GM19467 (cell line): ENCODE data around the gene OMP.

Experiments used
- ATAC-seq: cut with Tn5 transposase; IDR thresholded peaks from one replicate; pipeline ENCODE4 v1.9.1; 2021; ENCODE audit warnings: mild to moderate bottlenecking, moderate library complexity; ENCODE audit not compliant: unreplicated experiment

OMP gene

GRCh38 chr11:77151804-77152509 lies 49.3 kb downstream of the OMP start:
- ATAC-seq = no peak

GRCh38 chr11:77152846-77153245 lies 50.2 kb downstream of the OMP start:
- no peak for ATAC-seq
